GM23338 (cell line): ENCODE data around the gene ANKRD66. TPM values are rescaled to one million over a fixed set of nuclear protein-coding genes. Genes with fewer than 3 reads are reported as not detected.

ENCODE experiments used
- ATAC-seq: fragments of 200-7000 bp; cut with Tn5 transposase; 3 replicates; pipeline ENCODE4 v1.9.1; 2020
- DNase-seq: peaks from one replicate; pipeline ENCODE4 v3.0.0-alpha.2; 2015; ENCODE audit warnings: low spot score
- H2AFZ ChIP-seq: fragments of 200-600 bp; sonication (generic); 2 replicates; pipeline ENCODE4 v1.8.0; 2016; ENCODE audit warnings: antibody characterized with exemption, mild to moderate bottlenecking, moderate library complexity
- H3F3A ChIP-seq: fragments of 200-600 bp; sonication (generic); replicated peaks from 2 replicates; pipeline ENCODE4 v1.8.0; 2017; ENCODE audit warnings: antibody characterized with exemption, mixed run types, low read depth
- H3K27ac ChIP-seq: fragments of 200-600 bp; sonication (generic); 2 replicates; pipeline ENCODE4 v1.6.1; 2016; ENCODE audit warnings: low read depth
- H3K27me3 ChIP-seq: fragments of 200-600 bp; sonication (generic); 2 replicates; pipeline ENCODE4 v1.8.0; 2016; ENCODE audit warnings: mild to moderate bottlenecking, mixed run types, moderate library complexity; ENCODE audit not compliant: insufficient read depth
- H3K36me3 ChIP-seq: fragments of 200-600 bp; sonication (generic); 2 replicates; pipeline ENCODE4 v1.8.0; 2016; ENCODE audit warnings: mild to moderate bottlenecking; ENCODE audit not compliant: insufficient read depth
- H3K4me1 ChIP-seq: fragments of 200-600 bp; sonication (generic); 2 replicates; pipeline ENCODE4 v1.8.0; 2016; ENCODE audit warnings: mild to moderate bottlenecking, moderate library complexity; ENCODE audit not compliant: insufficient read depth
- H3K4me2 ChIP-seq: fragments of 200-600 bp; sonication (generic); 2 replicates; pipeline ENCODE4 v1.7.1; 2017; ENCODE audit warnings: mixed run types
- H3K4me3 ChIP-seq: fragments of 200-600 bp; sonication (generic); 2 replicates; pipeline ENCODE4 v1.6.1; 2016; ENCODE audit warnings: mixed run types
- H3K79me2 ChIP-seq: fragments of 200-600 bp; sonication (generic); replicated peaks from 2 replicates; pipeline ENCODE4 v1.8.0; 2017; ENCODE audit warnings: mild to moderate bottlenecking; ENCODE audit not compliant: insufficient read depth
- H3K9me2 ChIP-seq: fragments of 200-600 bp; sonication (generic); 2 replicates; pipeline ENCODE4 v1.8.0; 2017; ENCODE audit not compliant: insufficient read depth
- H4K20me1 ChIP-seq: fragments of 200-600 bp; sonication (generic); replicated peaks from 2 replicates; pipeline ENCODE4 v1.8.0; 2017; ENCODE audit warnings: mild to moderate bottlenecking; ENCODE audit not compliant: insufficient read depth
- H3K27ac Mint-ChIP-seq: 2 replicates; pipeline ENCODE4 v1.8.0; 2020; ENCODE audit warnings: inconsistent platforms, mild to moderate bottlenecking, moderate library complexity, mixed read lengths
- H3K27me3 Mint-ChIP-seq: 3 replicates; pipeline ENCODE4 v1.8.0; 2022; ENCODE audit warnings: low read depth, mild to moderate bottlenecking, moderate library complexity, mixed read lengths, inconsistent platforms; ENCODE audit not compliant: insufficient read depth, poor library complexity
- H3K36me3 Mint-ChIP-seq: 3 replicates; pipeline ENCODE4 v1.8.0; 2021; ENCODE audit warnings: low read depth, mild to moderate bottlenecking, inconsistent platforms, moderate library complexity, mixed read lengths
- H3K4me1 Mint-ChIP-seq: 3 replicates; pipeline ENCODE4 v1.8.0; 2020; ENCODE audit warnings: mild to moderate bottlenecking, inconsistent platforms, mixed read lengths
- H3K4me3 Mint-ChIP-seq: 3 replicates; pipeline ENCODE4 v1.8.0; 2021; ENCODE audit warnings: moderate library complexity, mild to moderate bottlenecking, inconsistent platforms, mixed read lengths
- H3K9me3 Mint-ChIP-seq: 3 replicates; pipeline ENCODE4 v1.8.0; 2020; ENCODE audit warnings: moderate library complexity, mild to moderate bottlenecking, inconsistent platforms, mixed read lengths
- CREB1 ChIP-seq: fragments of 250-450 bp; sonication (Bioruptor Pico); IDR thresholded peaks from 2 replicates; pipeline ENCODE4 v1.5.0; 2020; ENCODE audit warnings: low read depth, mild to moderate bottlenecking, moderate library complexity
- CTCF ChIP-seq, 2 experiments: fragments of 200-600 bp in 1 of 2; sonication (generic) in 1 of 2; conservative IDR thresholded peaks; 2 replicates each; pipeline versions ENCODE4 v1.5.1 to v1.6.1; 2016 to 2017; ENCODE audit warnings: antibody characterized with exemption in 2 of 2, low read depth in 2 of 2, mild to moderate bottlenecking in 2 of 2, moderate library complexity in 1 of 2
- ETS1 ChIP-seq: IDR thresholded peaks from 2 replicates; pipeline ENCODE4 v1.6.1; 2016; ENCODE audit warnings: antibody characterized with exemption
- EZH2 ChIP-seq: fragments of 200-600 bp; sonication (generic); IDR thresholded peaks from one replicate; pipeline ENCODE4 v1.8.0; 2017; ENCODE audit warnings: antibody characterized with exemption, mild to moderate bottlenecking, low read depth; ENCODE audit not compliant: unreplicated experiment
- JUNB ChIP-seq: IDR thresholded peaks from one replicate; pipeline ENCODE4 v1.6.1; 2016; ENCODE audit warnings: antibody characterized with exemption; ENCODE audit not compliant: unreplicated experiment
- POLR2AphosphoS5 ChIP-seq: IDR thresholded peaks from 2 replicates; pipeline ENCODE4 v1.6.1; 2016; ENCODE audit warnings: antibody characterized with exemption, low read depth
- STAT1 ChIP-seq: IDR thresholded peaks from one replicate; pipeline ENCODE4 v1.6.1; 2016; ENCODE audit warnings: antibody characterized with exemption; ENCODE audit not compliant: unreplicated experiment
- ZNF114 ChIP-seq: fragments of 250-450 bp; sonication (Bioruptor Pico); IDR thresholded peaks from 2 replicates; pipeline ENCODE4 v1.5.0; 2020; ENCODE audit warnings: mild to moderate bottlenecking, moderate library complexity
- ZNF331 ChIP-seq: fragments of 250-450 bp; sonication (Bioruptor Pico); IDR thresholded peaks from 2 replicates; pipeline ENCODE4 v1.5.0; 2020; ENCODE audit warnings: low read depth, mild to moderate bottlenecking, moderate library complexity
- polyA plus RNA-seq: library from polyadenylated mRNA; unstranded; fragments of >200 nt; fragmentation: Nextera tagmentation; extraction: Ambion mirVana; gene quantifications from 2 replicates; pipeline ENCODE4 v1.2.1, GENCODE V29; 2016
- total RNA-seq: library from RNA; depleted of rRNA; stranded (reverse); fragments of >200 nt; shearing (Covaris generic); gene quantifications from 2 replicates; pipeline ENCODE4 v1.2.3, GENCODE V29; 2014

ANKRD66 gene
- total and polyA plus RNA-seq, 2 experiments from 2014 or later: not detected

- Histone ChIP-seq H3K4me2 (no peak overlapping the region), H3F3A (no peaks in the 10 kb centered on the region), H3K27me3 (no peaks in the 10 kb centered on the region), H2AFZ (no peak overlapping the region), H3K4me1 (no peaks in the 10 kb centered on the region), H3K27ac (no peak overlapping the region), H4K20me1 (no peaks in the 10 kb centered on the region), H3K9me2 (peaks cover 9% of the 10 kb centered on the region; the same call in 1 of the 2 replicates), H3K36me3 (no peaks in the 10 kb centered on the region), H3K79me2 (no peaks in the 10 kb centered on the region), H3K4me3 (no peak overlapping the region)
- Mint-ChIP-seq H3K36me3 (no peaks in the 10 kb centered on the region; the same call in 2 of the 3 replicates), H3K27me3 (peaks cover 1% of the 10 kb centered on the region), H3K4me1 (no peaks in the 10 kb centered on the region), H3K27ac (no peak overlapping the region), H3K9me3 (no peaks in the 10 kb centered on the region; the same call in 2 of the 3 replicates), H3K4me3 (no peak overlapping the region)
- ATAC-seq: no peak
- TF ChIP-seq POLR2AphosphoS5: no peak
- no peak for TF ChIP-seq ZNF114 (CRISPR knock-in tag)
- no peak for DNase-seq
Measured at GRCh38 chr6:46777476-46778346, 31.0 kb downstream of the ANKRD66 start.

- Histone ChIP-seq H3K27me3 (no peaks in the 10 kb centered on the region), H3K4me2 (no peak overlapping the region), H2AFZ (no peak overlapping the region), H3K9me2 (no peaks in the 10 kb centered on the region), H3K4me3 (no peak overlapping the region), H4K20me1 (no peaks in the 10 kb centered on the region), H3F3A (no peaks in the 10 kb centered on the region), H3K4me1 (no peaks in the 10 kb centered on the region), H3K79me2 (no peaks in the 10 kb centered on the region), H3K27ac (no peak overlapping the region), H3K36me3 (no peaks in the 10 kb centered on the region)
- TF ChIP-seq EZH2 (no peak), ZNF114 (CRISPR knock-in tag) (no peak), ZNF331 (CRISPR knock-in tag) (no peak), CREB1 (CRISPR knock-in tag) (no peak), STAT1 (no peak), JUNB (no peak), CTCF (conservative IDR thresholded peaks at IDR 0.05; ENCODE audit: low read depth in 2 of 2) (peak; percentile 73 to 80), ETS1 (no peak)
- ATAC-seq (peak; percentile 68), DNase-seq (peak; percentile 85)
- Mint-ChIP-seq H3K27ac (no peak overlapping the region), H3K4me3 (no peak overlapping the region), H3K27me3 (no peaks in the 10 kb centered on the region), H3K4me1 (no peaks in the 10 kb centered on the region), H3K9me3 (no peaks in the 10 kb centered on the region), H3K36me3 (no peaks in the 10 kb centered on the region)
Measured at GRCh38 chr6:46781478-46782378, 35.0 kb downstream of the ANKRD66 start.
